Gastroesophageal sphincter (tissue), 3 donors: ENCODE data around the gene DDIT3.

Experiments used
- EP300 ChIP-seq: sonication (generic); formaldehyde crosslinking; IDR thresholded peaks from one replicate; pipeline ENCODE4 v1.6.1; 2017; ENCODE audit warnings: antibody characterized with exemption, mild to moderate bottlenecking
- POLR2A ChIP-seq, 2 donors: fragments of 450-650 bp; IDR thresholded peaks; one replicate each; pipeline ENCODE4 v1.6.1; 2017; ENCODE audit warnings: antibody characterized with exemption in 2 of 2, mild to moderate bottlenecking in 2 of 2, moderate library complexity in 1 of 2
- POLR2AphosphoS5 ChIP-seq: sonication (generic); formaldehyde crosslinking; IDR thresholded peaks from one replicate; pipeline ENCODE4 v1.6.1; 2017; ENCODE audit warnings: antibody characterized with exemption
- TF ChIP-seq, protein P1 (sequence below), 4 experiments: fragments of 200-600 bp in 2 of 4; fragments of 450-650 bp in 2 of 4; sonication (generic) in 1 of 4; IDR thresholded peaks; one replicate each; pipeline ENCODE4 v1.5.1; 2017 to 2019; ENCODE audit warnings: antibody characterized with exemption in 4 of 4, mild to moderate bottlenecking in 2 of 4, moderate library complexity in 2 of 4

DNA sequence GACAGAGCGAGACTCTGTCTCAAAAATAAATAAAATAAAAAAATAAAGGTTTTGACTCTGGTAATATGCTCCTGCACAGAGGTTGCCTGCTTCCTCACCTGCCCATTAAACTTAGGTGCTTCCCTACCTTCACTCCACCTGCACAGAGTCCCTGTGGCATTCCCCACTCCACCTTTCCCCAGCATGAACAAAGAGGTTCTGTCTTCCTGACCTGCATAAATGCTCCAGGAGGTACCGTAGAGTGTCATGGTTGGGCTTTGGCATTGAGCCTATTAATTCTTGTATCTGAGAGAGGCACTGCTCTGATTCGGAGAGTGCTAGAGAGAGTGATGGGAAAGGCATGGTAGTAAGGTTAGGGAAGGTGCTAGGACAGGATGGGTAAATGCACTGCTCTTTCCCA is 46.9 kb downstream of the DDIT3 start:
- TF ChIP-seq, protein P1, sequence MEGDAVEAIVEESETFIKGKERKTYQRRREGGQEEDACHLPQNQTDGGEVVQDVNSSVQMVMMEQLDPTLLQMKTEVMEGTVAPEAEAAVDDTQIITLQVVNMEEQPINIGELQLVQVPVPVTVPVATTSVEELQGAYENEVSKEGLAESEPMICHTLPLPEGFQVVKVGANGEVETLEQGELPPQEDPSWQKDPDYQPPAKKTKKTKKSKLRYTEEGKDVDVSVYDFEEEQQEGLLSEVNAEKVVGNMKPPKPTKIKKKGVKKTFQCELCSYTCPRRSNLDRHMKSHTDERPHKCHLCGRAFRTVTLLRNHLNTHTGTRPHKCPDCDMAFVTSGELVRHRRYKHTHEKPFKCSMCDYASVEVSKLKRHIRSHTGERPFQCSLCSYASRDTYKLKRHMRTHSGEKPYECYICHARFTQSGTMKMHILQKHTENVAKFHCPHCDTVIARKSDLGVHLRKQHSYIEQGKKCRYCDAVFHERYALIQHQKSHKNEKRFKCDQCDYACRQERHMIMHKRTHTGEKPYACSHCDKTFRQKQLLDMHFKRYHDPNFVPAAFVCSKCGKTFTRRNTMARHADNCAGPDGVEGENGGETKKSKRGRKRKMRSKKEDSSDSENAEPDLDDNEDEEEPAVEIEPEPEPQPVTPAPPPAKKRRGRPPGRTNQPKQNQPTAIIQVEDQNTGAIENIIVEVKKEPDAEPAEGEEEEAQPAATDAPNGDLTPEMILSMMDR (IDR thresholded peaks at IDR 0.05): no peak
- TF ChIP-seq POLR2AphosphoS5: no peak
- no peak for TF ChIP-seq EP300
- TF ChIP-seq POLR2A (IDR thresholded peaks at IDR 0.05): no peak
